Nephron (organoid): ENCODE data around the gene DIDO1.

Experiments
- H3K27ac Mint-ChIP-seq, 3 experiments: 2 replicates each; pipeline ENCODE4 v1.8.0; 2020; ENCODE audit warnings: mixed read lengths in 3 of 3, mild to moderate bottlenecking in 2 of 3, moderate library complexity in 1 of 3
- H3K27me3 Mint-ChIP-seq: 2 replicates; pipeline ENCODE4 v1.8.0; 2021; ENCODE audit warnings: low read depth, mild to moderate bottlenecking, moderate library complexity, mixed read lengths
- H3K36me3 Mint-ChIP-seq: 2 replicates; pipeline ENCODE4 v1.8.0; 2020; ENCODE audit warnings: low read depth, mixed read lengths
- H3K4me1 Mint-ChIP-seq: 2 replicates; pipeline ENCODE4 v1.8.0; 2020; ENCODE audit warnings: mixed read lengths
- H3K4me3 Mint-ChIP-seq, 3 experiments: 2 replicates each; pipeline ENCODE4 v1.8.0; 2020; ENCODE audit warnings: mild to moderate bottlenecking in 3 of 3, mixed read lengths in 3 of 3, moderate library complexity in 2 of 3
- H3K9me3 Mint-ChIP-seq: 2 replicates; pipeline ENCODE4 v1.8.0; 2020; ENCODE audit warnings: mixed read lengths
- TF ChIP-seq, protein P1 (sequence below), 3 experiments: fragments of 200-600 bp; sonication (generic); IDR thresholded peaks; one replicate each; pipeline ENCODE4 v1.5.0; 2021; ENCODE audit warnings: antibody characterized with exemption in 3 of 3; ENCODE audit not compliant: unreplicated experiment in 3 of 3

DIDO1 gene

DNA sequence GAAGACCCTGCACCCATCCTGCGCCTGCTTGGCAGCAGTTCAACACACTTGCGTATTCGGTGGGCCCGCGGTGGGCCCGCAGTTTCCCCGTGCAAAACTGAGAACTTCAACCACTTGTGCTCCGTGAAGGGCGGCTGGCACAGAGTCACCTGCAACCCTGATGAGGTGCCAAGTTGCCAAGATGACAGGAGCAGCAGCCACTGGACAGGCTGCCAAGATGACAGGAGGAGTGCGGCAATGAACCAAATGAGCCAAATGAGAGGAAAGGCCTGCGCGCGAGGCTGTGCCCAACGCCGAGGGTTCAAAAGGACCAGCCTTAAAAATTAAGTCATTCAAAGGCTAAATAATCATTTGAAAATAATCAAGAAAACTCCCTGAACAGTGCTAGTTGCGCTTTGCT, 20.1 kb downstream of the DIDO1 start:
- H3K4me3 Mint-ChIP-seq: no peak overlapping the region
- TF ChIP-seq, protein P1, sequence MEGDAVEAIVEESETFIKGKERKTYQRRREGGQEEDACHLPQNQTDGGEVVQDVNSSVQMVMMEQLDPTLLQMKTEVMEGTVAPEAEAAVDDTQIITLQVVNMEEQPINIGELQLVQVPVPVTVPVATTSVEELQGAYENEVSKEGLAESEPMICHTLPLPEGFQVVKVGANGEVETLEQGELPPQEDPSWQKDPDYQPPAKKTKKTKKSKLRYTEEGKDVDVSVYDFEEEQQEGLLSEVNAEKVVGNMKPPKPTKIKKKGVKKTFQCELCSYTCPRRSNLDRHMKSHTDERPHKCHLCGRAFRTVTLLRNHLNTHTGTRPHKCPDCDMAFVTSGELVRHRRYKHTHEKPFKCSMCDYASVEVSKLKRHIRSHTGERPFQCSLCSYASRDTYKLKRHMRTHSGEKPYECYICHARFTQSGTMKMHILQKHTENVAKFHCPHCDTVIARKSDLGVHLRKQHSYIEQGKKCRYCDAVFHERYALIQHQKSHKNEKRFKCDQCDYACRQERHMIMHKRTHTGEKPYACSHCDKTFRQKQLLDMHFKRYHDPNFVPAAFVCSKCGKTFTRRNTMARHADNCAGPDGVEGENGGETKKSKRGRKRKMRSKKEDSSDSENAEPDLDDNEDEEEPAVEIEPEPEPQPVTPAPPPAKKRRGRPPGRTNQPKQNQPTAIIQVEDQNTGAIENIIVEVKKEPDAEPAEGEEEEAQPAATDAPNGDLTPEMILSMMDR (IDR thresholded peaks at IDR 0.05; ENCODE audit: unreplicated experiment in 3 of 3): no peak
- peaks cover 88% of the 10 kb centered on the region for H3K36me3 Mint-ChIP-seq
- no peaks in the 10 kb centered on the region for H3K27me3 Mint-ChIP-seq
- no peaks in the 10 kb centered on the region for H3K4me1 Mint-ChIP-seq
- H3K27ac Mint-ChIP-seq: no peak overlapping the region
- H3K9me3 Mint-ChIP-seq: no peaks in the 10 kb centered on the region

DNA sequence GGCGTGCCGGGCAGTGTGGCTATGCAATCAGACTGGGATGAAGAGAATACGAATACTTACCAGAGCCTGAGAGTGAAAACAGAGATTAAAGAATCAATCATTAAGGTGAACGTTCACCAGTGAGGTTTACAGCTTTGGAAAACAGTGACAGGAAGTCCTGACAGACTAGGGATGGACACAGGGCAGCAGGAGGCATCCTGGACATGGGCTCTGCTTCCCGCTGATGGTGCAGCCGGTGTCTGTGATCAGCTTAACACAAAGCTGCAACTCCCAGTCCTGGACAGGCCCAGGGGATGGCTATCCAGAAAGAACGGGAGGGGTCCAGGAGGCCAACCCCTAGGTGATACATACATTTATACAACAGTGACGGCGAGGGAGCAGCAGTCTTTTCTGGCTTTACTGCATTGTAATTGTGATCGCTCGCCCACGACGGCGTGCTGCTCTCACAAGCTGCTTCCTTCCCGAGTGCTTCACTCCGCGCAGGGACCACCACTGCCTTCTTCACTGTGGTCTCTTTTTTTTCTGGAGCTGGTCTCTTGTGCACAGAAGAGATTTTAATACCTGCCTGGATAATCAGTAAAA, 20.7 kb downstream of the DIDO1 start:
- TF ChIP-seq, protein P1 (IDR thresholded peaks at IDR 0.05; ENCODE audit: unreplicated experiment in 3 of 3): no peak
- Mint-ChIP-seq H3K36me3 (peaks cover 84% of the 10 kb centered on the region), H3K4me3 (no peak overlapping the region), H3K4me1 (peaks cover 2% of the 10 kb centered on the region), H3K27me3 (no peaks in the 10 kb centered on the region), H3K9me3 (no peaks in the 10 kb centered on the region), H3K27ac (no peak overlapping the region)

DNA sequence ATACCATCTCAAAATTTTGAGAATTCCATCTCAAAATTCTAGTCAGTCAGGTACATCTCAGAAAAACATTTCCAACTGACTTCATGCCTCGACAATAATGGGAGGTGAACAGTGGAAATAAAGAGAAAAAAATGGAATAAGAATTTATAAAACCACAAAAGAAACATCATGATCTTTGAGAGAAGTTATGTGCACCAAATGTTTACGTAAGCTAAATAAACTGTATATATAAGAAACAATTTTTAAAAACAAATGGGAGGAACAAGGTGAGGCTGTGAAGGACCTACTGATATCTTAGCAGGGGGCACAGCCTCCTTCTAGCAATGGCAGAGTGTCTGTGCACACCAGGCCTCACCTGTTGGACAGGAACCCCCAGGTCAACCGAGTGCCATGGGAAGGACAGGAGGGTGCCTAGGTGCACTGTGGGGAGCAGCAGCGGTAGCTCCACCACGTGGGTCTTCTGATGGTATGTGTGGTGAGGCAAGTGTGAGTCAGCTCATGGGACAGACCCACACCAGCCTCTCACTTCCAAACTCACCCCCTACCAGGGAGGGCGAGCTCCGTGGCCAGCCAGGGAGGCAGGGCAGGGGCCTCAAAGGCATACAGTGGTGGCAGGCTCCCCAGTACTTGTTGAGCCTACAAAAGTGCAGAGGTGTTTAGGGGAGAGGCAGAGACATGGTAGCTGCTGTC, 23.2 kb downstream of the DIDO1 start:
- H3K9me3 Mint-ChIP-seq: no peaks in the 10 kb centered on the region
- H3K4me1 Mint-ChIP-seq: peaks cover 24% of the 10 kb centered on the region
- no peak overlapping the region for H3K4me3 Mint-ChIP-seq
- TF ChIP-seq, protein P1 (IDR thresholded peaks at IDR 0.05; ENCODE audit: unreplicated experiment in 3 of 3): no peak
- peaks cover 59% of the 10 kb centered on the region for H3K36me3 Mint-ChIP-seq
- no peak overlapping the region for H3K27ac Mint-ChIP-seq
- H3K27me3 Mint-ChIP-seq: no peaks in the 10 kb centered on the region

DNA sequence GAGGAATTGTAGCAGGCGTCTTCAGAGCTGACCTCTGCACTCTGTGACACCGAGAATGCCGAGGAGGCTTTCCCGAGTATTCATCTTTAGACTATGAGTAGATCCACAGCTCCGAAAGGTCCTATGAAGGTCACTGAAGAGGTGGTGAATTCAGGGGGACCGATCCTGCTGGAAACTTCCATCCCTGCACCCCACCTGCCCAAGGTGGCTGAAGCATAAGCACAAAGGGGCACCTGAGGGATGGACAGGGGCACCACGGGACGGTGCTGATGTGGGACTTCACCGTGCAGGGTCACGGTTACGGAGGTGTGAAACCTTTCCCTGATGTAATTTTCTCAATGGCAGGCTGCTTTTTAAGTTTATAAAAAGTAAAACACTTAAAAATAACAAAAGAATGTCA, 24.4 kb downstream of the DIDO1 start:
- H3K36me3 Mint-ChIP-seq: peaks cover 51% of the 10 kb centered on the region
- no peaks in the 10 kb centered on the region for H3K9me3 Mint-ChIP-seq
- TF ChIP-seq, protein P1 (IDR thresholded peaks at IDR 0.05; ENCODE audit: unreplicated experiment in 3 of 3): no peak
- H3K27me3 Mint-ChIP-seq: no peaks in the 10 kb centered on the region
- no peak overlapping the region for H3K27ac Mint-ChIP-seq
- H3K4me3 Mint-ChIP-seq: no peak overlapping the region
- H3K4me1 Mint-ChIP-seq: peaks cover 24% of the 10 kb centered on the region

DNA sequence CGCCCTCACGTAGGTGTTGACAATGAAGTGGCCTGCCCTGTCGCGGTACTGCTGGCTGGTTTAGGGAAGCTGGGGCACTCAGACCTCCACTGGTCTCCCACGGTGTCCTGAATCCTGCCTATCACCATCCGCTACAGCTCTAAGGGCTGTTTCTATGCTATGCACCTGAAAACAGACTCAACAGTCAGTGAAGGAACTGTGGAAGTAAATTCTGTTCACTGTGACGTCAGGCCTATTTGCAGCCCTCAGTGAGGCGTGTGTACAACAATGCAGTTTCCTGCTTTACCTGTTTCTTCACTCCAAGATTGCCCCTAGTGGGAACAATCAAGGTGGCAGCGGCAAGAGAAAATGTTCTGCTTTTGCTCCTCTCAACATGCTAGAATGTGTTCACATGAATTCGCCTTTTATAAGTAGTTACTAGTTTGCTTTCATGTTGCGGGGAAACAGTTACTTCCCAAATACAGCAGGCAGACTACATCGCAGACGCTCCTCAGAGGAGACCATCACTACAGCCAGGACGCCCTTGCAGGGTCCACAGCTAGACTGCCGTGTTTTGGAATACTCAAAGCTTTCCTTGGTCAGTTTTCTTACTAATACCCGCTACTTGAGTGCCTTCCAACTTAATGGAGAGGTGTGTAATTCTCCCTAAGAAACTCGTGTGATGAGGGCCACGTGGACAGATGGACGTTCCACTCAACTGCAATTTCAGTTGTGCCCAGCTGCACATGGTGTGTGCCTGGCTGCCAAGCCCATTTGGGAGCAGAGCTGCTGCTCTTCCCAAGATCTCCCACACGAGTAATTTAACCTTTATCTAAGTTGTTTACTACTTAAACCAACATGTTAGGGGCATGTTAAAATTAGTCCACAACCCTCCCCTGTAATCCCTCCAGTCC, 25.4 kb downstream of the DIDO1 start:
- TF ChIP-seq, protein P1 (IDR thresholded peaks at IDR 0.05; ENCODE audit: unreplicated experiment in 3 of 3): no peak
- H3K27me3 Mint-ChIP-seq: no peaks in the 10 kb centered on the region
- H3K4me3 Mint-ChIP-seq: no peak overlapping the region
- peak overlapping the region in 1 of 3 experiments; percentile 64 for H3K27ac Mint-ChIP-seq
- H3K9me3 Mint-ChIP-seq: no peaks in the 10 kb centered on the region
- peaks cover 24% of the 10 kb centered on the region for H3K4me1 Mint-ChIP-seq
- H3K36me3 Mint-ChIP-seq: peaks cover 42% of the 10 kb centered on the region
